Activated CD8-positive, alpha-beta memory T cell treated with anti-CD3 and anti-CD28 coated beads, Interleukin-2, amount 50 U/mL, for 1 hour (primary cell): ENCODE results near the gene RRBP1.
"Not testable (repeated sequence)": the region's sequence is repeated elsewhere in the genome, so short reads cannot be mapped to it uniquely, and the experiment has no call there.

ENCODE experiments used
- DNase-seq: peaks from one replicate; pipeline ENCODE4 v3.0.0-alpha.2; 2020; ENCODE audit errors: extremely low read depth

RRBP1 gene

DNA sequence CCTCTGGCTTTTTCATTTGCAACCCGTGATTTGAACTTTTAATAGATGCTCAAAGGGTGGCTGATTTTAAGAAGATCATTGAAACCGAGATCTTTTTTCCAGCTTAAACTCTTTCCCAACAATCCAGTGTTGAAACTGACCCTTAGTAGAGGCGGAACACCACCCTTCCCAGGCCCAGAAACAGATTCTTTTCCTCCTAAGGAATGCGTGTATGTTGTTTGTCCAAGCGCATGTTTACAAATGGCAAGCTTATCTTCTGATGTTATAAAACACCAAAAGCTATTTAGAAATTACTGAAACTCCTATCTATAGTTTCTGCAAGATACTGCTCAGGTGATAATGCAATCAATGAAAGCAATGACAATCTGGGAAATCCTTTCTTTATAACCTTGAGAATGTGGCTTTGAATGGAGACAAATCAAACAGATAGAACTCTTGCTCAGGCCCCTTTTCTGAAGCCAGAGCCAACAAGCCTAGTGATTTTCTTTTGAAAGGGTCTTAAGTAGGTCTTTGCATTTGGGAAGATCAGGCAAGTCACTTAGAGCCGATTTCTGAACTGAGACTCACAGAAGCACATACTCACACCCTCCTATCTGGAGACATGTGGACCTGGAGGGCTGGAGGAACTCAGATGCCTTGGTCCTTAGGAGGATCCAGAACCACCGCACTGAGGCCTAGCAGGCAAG lies 26.8 kb upstream of the RRBP1 start:
- no peak for DNase-seq

GRCh38 chr20:17707951-17708350 lies 25.9 kb upstream of the RRBP1 start:
- not testable (repeated sequence) for DNase-seq

- no peak for DNase-seq
Observed at GRCh38 chr20:17706632-17707031, 24.6 kb upstream of the RRBP1 start.

- DNase-seq, result no peak
Observed at GRCh38 chr20:17705916-17706315, 23.9 kb upstream of the RRBP1 start.

- DNase-seq, result no peak
Observed at GRCh38 chr20:17704589-17705317, 22.7 kb upstream of the RRBP1 start.

GRCh38 chr20:17701826-17702225 lies 19.8 kb upstream of the RRBP1 start:
- no peak for DNase-seq

DNA sequence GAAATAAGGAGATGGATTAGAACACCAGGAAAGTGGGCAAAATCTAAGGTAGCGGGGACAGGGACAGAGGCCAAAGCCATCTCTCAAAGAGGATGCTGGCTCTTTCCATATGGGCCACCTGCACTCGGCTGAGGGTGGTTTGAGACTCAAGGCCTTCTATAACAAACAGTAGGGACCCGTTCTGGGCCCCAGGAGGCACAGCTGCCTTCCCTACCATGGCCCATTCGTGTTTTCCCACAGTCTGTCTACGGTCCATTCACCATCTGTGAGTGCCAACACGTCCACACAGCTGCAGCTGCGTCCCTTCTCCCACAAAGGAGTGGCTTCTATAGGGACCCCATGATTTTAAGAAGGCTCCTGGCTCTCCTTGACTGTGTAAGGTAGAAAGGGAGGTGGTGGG lies 18.6 kb upstream of the RRBP1 start:
- DNase-seq, result no peak

GRCh38 chr20:17699931-17700351 lies 17.9 kb upstream of the RRBP1 start, which contains the start of gene BANF2:
TSS of gene BANF2 (plus strand) at chr20:17699966. CDS start at chr20:17725026, 25,060 bp downstream.
- DNase-seq, result no peak

DNA sequence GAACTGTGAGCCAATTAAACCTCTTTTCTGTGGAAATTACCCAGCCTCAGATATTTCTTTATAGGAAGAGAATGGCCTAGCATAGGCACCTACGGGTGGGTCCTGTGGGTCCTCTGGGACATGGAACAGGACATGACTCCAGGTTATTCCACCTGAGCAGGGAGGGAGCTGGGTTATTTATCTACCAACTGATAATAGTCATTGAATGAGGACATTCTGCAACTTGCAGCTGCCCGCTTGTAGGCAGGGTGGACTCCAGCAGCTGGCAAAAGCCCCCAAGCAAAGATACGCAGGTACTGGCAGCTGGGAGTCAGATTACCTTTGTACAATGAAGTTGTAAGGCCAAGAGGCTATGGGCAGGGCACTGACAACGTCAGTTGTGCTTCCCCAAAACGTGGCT lies 16.3 kb upstream of the RRBP1 start:
- DNase-seq, result no peak

DNA sequence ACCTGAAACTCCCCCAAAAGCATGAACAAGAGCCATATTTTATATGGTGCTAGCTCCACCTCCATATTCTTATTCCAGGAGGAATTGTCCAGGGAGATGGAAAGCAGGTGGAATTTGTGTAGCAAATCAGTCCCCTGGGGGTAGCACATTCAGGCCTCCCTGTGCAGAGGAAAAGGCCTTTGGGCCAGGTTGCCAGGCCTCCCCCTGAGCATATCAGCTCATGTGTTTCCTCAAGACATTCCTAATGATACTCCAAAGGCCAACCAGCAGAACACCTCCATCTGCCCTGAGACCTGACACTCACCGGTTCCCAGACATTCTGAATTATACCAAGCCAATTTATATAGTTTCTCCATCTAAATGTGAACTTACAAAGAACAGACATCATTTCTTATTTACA lies 15.1 kb upstream of the RRBP1 start:
- no peak for DNase-seq

GRCh38 chr20:17696287-17696686 lies 14.2 kb upstream of the RRBP1 start:
- DNase-seq, result no peak

DNA sequence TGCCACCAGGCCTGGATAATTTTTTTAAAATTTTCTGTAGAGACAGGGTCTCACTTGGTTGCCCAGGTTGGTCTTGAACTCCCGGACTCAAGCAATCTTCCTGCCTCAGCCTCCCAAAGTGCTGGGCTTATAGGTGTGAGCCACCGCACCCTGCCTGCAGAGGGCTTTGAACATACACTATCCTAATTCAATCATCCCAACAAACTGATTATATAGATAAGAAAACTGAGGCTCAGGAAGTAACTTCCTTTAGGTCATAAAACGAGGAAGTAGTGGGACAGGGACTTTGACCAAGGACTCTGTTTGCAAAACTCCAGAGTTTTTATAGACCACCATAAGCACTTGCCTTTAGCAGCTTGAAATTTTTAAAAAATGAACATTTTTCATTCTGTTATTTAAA lies 12.7 kb upstream of the RRBP1 start:
- DNase-seq, result no peak

DNA sequence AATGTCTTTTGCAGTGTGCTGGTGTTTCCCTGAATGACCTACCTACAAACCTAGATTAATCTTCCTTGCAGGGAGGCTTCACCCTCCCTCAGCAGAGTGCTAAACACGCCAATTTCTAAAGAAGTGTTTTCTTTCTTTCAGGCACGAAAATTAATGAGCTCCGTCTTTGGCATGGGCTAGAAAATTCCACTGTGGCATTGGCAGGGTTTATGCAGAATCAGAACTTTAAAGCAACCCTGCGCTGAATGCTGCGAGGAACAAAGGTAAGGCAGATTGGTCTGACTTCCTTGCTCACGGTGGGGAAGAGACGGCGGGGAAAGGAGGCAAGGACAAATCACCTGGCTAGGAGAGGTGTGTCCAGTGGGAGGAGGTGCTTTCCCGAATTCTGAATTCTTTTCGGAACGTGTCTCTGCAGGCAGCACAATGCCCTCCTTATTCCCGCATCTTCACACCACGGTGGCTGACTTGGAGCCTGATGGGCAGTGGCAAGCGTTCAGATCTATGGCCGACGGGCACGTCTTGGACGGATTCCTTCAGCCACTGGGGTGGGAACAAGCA lies 11.5 kb upstream of the RRBP1 start:
- DNase-seq, result no peak

DNA sequence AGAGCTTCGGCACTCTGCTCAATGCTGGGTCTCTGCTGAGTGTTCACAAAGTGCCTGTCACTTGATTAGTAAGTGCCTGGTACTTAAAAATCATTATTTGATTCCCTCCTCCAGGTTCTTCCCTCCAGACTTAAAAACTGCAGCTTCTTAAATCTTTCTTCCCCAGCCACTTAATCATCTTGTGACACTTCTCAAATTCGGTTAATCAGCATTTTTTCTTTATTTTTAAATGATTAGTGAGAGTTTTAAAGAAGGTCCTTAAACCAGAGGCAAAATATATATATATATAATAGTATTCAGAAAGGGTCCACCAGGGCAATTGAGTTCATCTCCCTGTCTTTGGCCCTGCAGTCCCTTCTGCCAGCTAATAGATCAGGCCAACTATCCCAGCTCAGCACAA lies 9.7 kb upstream of the RRBP1 start:
- DNase-seq, result no peak

DNA sequence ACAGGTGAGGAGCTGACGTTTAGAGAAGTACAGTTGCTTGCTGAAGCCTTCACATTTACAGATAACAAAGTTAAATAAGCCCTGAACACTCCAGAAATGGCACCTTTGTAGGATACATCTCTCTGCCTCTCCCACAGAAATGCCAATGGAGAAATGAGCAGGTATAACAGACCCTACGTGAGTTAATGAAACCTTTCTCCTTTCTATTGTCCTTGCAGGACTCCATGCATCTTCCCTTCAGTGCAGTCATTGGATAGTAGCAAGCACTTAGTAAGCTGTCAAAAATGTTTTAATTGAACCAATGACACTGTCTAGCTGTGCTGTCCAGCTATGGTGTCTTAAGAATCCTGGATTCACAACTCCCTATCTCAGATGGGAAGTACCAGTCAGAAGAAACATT lies 8.1 kb upstream of the RRBP1 start:
- no peak for DNase-seq

DNA sequence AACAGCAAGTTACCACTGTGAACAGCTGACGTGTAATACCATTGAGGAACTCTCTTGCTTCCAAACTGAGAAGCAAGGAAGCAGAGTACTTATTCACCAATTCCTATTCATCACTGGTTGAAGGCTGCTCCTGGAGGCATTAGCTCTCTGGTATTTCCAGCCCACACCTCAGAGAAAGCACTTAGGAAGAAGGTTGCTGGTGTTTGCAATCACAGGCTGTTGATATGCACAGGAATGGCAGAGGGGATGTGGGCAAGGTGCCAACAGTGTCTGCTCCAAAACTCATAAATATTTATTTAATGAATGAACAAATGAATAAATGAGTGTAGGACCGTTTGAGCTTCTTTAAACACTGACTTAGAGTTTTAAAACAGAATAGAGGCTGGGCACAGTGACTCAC lies 6.9 kb upstream of the RRBP1 start:
- DNase-seq, result no peak

- DNase-seq, result no peak
Observed at GRCh38 chr20:17687800-17688199, 5.8 kb upstream of the RRBP1 start.

GRCh38 chr20:17685168-17685567 lies 3.1 kb upstream of the RRBP1 start:
- DNase-seq, result no peak

DNA sequence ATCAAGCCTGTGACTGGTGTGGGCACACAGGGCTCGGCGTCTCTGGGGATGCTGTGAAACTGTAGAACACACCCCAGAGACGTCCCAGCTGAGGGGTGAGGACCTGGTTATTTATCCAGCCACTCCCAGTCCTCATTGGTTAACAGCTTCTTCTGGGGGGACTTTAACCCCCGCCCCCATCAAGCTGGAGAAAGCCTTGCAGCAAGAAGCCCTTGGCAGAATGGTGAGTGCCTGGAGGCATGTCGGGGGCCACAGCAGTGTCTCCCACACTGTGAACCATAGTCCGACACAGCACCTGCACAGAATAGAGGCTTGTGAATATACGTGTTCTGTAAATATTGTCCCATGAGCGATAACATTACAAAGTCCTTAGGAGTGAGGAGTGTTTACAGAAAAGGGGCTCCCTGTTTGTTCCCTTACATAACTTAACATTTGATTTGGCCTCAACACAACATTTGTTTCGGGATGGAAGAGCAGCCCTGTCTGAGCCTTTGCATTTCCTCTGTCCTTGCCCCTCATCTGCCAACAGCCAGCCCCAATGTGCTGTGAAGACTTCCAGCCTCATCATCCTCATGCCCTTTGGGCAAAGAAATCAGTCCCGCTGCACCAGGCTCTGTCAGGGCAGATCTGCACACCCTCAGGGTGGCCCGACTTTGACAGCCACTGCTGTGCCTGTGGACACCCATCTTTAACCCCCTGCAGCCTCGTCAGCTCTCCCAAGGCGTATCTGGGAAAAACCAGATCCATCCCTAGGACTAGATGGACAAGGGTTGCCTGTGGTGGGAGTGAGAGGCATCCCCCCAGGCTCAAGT lies 2.2 kb upstream of the RRBP1 start:
- DNase-seq, result no peak

DNA sequence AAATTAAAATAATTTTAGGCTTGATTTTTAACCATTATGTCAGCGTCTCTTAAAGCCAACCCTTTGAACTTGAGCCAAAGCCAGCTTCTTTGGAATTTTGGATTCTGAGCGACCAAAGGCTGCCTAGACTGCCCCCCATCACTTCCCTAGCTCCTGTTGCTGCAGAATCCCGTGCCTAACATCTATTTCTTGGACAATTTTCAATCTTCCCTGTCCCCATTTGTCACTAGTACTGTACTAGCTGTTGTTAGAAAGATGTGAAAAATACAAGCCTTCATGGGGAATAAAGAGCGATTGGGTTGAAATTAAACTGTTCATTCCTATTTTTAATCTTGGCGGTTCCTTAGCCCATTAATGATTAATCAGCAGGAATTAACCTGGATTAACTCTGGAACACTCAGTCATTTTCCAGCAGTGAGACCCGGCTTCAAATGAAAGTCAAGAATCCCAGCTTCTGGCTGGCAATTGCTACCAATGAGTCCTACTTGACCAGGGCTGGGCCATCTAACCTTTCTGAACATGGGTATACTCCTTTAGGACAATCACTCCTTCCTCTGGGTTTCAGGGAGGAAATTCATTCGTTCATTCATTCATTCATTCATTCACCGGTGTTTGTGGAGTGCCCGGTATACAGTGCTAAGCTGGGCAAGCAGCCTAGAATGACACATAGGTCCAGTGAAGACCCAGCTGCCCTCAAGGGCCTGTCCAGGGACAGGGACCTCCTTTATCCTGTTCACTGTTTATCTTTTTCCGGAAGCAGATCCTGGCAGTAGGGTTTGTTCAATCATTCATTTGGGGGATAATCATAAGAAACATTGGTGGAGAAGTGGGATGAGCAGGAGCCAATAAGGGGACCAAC lies 1.4 kb upstream of the RRBP1 start:
- no peak for DNase-seq

- no peak for DNase-seq
Observed at GRCh38 chr20:17682889-17683198, 802 bp upstream of the RRBP1 start.

DNA sequence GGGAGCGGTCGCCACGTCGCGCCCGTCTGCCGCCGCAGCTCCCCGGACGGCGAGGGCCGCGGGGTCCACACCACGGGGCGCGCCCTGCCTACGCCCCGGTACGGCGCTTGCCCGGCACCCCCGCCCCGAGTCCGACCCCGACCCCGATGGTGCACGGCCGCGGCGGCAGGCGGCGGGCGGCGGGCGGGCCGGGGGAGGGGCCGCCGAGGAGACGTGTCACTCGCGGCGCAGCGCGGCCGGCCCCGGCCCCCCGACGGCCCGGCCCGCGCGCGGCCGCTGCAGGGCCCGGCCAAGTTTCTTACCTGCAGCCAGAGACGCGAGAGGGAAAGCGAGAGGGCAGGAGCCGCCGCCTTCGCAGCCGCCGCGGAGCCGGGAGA lies 328 bp downstream of the RRBP1 start:
- DNase-seq, result no peak
